Sigmoid colon (tissue), 4 donors: ENCODE results near the gene RALGAPB.

Experiments used
- EP300 ChIP-seq, 4 donors: sonication (generic); formaldehyde crosslinking; IDR thresholded peaks; one replicate each; pipeline ENCODE4 v1.6.1; 2017; ENCODE audit warnings: antibody characterized with exemption in 4 of 4
- TF ChIP-seq, protein P1 (sequence below), 4 experiments: fragments of 450-650 bp in 3 of 4; fragments of 200-600 bp in 1 of 4; IDR thresholded peaks; one replicate each; pipeline ENCODE4 v1.5.1; 2016 to 2019; ENCODE audit warnings: antibody characterized with exemption in 4 of 4, mild to moderate bottlenecking in 3 of 4, moderate library complexity in 2 of 4

DNA sequence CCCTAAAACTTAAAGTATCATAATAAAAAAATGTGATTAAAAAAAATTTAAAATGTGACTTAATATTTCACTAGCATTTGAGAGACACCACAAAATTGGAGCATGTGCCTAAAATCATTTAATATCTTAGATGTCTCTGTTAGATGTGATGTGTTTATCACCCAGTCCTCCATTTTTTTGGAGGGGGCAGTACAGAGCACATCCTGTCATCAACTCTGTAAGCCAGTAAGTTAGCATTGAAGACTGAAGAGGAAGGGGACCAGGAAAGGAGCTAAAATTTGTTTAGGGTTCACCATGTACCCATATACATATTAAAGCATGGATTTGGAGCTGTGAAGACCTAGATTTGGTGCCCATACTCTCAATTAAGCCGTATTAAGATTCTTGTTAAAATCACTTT, 77.6 kb downstream of the RALGAPB start:
- TF ChIP-seq, protein P1, sequence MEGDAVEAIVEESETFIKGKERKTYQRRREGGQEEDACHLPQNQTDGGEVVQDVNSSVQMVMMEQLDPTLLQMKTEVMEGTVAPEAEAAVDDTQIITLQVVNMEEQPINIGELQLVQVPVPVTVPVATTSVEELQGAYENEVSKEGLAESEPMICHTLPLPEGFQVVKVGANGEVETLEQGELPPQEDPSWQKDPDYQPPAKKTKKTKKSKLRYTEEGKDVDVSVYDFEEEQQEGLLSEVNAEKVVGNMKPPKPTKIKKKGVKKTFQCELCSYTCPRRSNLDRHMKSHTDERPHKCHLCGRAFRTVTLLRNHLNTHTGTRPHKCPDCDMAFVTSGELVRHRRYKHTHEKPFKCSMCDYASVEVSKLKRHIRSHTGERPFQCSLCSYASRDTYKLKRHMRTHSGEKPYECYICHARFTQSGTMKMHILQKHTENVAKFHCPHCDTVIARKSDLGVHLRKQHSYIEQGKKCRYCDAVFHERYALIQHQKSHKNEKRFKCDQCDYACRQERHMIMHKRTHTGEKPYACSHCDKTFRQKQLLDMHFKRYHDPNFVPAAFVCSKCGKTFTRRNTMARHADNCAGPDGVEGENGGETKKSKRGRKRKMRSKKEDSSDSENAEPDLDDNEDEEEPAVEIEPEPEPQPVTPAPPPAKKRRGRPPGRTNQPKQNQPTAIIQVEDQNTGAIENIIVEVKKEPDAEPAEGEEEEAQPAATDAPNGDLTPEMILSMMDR (IDR thresholded peaks at IDR 0.05), result no peak
- TF ChIP-seq EP300 (IDR thresholded peaks at IDR 0.05), result no peak
